GM19035 (cell line): ENCODE data around the gene ITSN2.

Source experiments
- ATAC-seq: cut with Tn5 transposase; IDR thresholded peaks from one replicate; pipeline ENCODE4 v1.9.1; 2021; ENCODE audit not compliant: unreplicated experiment

The ITSN2 gene

DNA sequence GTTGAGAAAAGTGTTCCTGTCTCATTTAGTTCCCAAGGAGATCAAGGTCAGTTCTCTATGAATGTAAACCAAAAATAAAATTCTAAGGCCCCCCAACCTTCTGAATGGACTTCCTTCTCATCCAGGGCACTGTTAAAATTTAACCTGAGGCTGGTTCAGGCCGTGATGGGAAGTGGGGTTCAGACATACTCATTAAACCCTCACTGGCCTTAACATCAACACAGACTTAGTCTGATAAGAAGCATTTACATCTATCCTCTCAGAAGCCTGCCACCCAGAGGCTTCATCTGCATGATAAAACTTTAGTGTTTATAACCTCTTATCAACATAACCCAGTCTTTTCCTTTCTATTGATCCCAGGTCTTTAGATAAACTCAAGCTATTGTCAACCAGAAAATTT lies 22.4 kb downstream of the ITSN2 start:
- no peak for ATAC-seq

GRCh38 chr2:24336811-24337210 lies 23.5 kb downstream of the ITSN2 start:
- ATAC-seq: no peak

GRCh38 chr2:24334245-24334633 lies 26.1 kb downstream of the ITSN2 start:
- ATAC-seq: no peak

GRCh38 chr2:24332791-24333540 lies 27.4 kb downstream of the ITSN2 start:
- ATAC-seq: no peak

DNA sequence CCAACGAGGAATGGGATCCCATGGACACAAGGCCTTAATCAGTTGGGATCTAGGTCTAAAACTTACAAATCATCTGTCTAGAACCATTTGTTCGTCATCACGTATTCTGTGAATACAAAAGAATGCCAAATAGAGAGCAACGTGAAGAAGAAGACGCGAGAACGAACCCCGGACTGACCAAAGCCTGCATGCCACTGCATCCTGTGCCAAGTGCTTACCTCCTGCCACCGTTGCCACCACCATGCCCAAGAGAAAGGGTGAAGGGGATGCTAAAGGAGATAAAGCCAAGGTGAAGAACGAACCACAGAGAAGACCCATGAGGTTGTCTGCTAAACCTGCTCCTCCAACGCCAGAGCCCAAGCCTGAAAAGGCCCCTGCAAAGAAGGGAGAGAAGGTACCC lies 30.2 kb downstream of the ITSN2 start:
- peak; percentile 15 for ATAC-seq

- peak; percentile 60 for ATAC-seq
Observed at GRCh38 chr2:24329700-24330099, 30.6 kb downstream of the ITSN2 start.

DNA sequence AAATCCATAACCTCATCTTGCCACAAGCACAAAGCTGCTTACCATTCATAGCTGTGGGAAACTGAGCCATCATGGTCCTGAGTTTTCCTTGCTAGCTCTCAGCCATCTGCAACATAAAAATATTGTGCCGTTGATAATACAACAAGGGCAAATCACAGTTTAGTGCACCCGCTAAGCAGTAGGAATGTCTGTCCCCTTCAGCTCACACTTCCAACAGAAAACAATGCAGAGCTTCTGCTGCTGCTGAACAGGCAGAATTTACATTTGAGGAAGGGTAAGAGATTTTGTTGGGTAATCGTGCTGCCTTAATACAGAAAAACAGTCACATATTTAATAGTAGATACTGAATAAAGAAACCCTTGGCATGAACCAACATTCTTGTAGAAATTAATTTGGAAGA lies 32.3 kb downstream of the ITSN2 start:
- ATAC-seq: no peak

GRCh38 chr2:24317491-24317920 lies 42.8 kb downstream of the ITSN2 start:
- no peak for ATAC-seq

- ATAC-seq: peak; percentile 60
Observed at GRCh38 chr2:24315669-24316068, 44.7 kb downstream of the ITSN2 start.

DNA sequence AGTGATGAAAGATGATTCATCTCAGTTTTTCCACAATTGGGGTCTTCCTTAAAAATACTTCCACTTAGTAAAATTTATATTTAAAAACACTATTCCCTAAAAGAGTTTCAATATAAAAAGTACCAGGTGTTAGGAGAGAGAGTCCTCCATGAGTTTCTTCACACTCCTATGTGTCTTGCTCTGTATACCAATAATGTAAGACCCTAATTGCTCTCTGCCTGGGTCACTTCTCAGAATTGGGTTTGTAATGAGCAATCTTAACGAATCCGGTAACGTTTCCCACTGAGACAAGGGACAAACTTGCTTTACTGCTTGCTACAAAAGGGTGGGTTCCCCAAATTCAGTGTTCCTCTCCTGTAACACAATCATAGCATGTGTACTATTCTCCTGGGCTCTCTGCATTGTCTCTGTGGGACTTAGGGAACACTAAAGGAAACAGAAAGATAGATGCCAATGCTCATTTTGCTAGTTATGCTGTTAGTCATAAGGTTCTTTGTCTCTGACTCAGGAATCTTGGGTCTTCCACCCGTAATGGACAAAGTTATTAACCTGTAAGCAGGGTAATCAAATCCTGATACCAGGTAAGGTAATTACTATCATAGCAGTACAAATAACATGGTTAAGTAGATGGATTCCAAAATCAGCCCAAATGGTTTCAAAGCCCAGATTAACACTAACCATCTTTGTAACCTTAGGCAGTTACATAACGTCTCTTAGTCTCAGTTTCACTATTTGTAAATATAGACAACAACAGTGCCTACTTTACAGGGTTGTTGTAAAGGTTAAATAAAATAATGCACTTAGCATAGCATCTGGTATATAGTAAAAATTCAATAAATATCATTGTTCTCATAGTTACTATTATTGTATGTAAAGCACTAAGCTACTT lies 46.3 kb downstream of the ITSN2 start:
- ATAC-seq: no peak

GRCh38 chr2:24307961-24308360 lies 52.4 kb downstream of the ITSN2 start:
- no peak for ATAC-seq

DNA sequence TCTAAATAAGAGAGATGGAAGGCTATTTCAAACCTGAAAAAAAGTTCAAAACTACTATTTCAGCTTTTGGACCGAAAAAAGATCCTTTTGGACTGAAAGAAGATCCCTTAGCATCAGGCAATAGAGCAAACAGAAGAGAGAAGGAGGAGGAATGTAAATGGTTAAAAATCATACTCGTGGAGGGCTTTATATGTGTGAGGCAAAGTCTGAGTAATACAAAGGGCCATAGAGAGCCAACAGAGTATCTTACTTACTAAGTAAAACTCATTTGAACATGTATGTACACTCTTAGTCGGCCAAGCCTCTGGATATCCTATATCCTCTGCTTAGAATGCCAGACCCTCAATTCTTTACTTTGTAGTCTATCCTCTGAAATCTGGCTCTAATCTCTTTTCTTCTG lies 55.7 kb downstream of the ITSN2 start:
- ATAC-seq: no peak

DNA sequence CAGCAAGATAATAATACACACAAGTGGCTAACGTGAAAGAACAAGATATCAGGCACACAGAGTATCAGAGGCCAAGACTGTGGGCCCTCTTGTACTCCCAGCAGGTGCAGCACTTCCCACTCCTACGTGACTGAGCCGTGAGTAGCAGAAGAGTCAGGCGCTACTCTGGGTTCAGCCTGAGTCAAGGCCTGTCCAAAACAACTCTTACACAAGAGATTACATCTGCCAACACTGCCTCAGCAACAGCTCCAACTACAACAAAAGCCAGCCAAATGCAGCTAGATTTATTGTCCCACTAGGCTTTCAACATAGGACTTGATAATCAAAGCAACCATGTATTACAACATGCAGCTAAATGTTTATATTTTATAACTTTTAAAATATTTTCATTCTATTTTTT lies 56.2 kb downstream of the ITSN2 start:
- ATAC-seq: no peak

GRCh38 chr2:24301599-24301998 lies 58.7 kb downstream of the ITSN2 start:
- no peak for ATAC-seq

DNA sequence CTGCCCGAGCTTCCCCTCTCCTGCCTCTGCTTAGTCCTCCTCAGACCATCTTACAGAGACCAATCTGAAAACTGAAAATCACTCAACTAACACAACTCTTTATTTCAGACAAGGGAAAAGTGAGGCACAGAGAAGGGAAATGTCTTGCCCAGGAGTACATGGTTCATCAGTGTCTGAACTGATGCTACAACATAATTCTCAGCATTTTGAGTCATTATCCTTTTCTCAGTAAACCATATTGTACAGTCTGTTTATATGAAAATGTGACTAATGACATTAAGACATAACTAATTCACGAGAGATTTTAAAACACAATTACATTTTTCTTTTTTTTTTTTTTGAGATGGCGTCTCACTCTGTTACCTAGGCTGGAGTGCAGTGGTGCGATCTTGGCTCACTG lies 62.7 kb downstream of the ITSN2 start:
- no peak for ATAC-seq

- ATAC-seq: no peak
Observed at GRCh38 chr2:24287171-24287570, 73.2 kb downstream of the ITSN2 start.

GRCh38 chr2:24285484-24286152 lies 74.7 kb downstream of the ITSN2 start:
- no peak for ATAC-seq

GRCh38 chr2:24280645-24281044 lies 79.7 kb downstream of the ITSN2 start:
- no peak for ATAC-seq

DNA sequence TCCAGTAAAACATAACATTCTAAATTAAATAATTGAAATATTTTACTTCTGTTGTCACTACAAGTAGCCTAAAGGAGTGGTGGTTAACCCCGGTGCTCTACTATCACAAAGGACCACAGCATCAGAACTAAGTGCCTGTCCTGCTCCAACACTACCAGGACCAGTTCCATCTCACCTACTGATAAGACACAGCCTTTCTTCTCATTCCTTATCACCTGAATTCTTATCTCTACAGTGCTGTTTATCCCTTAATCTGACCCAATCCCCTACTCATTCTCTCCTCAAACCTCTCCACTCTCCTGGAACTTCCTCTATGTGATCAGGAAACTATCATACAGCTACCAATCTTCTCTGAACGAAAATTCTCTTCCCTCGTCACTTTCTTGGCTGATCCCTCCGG lies 80.2 kb downstream of the ITSN2 start:
- ATAC-seq: no peak

DNA sequence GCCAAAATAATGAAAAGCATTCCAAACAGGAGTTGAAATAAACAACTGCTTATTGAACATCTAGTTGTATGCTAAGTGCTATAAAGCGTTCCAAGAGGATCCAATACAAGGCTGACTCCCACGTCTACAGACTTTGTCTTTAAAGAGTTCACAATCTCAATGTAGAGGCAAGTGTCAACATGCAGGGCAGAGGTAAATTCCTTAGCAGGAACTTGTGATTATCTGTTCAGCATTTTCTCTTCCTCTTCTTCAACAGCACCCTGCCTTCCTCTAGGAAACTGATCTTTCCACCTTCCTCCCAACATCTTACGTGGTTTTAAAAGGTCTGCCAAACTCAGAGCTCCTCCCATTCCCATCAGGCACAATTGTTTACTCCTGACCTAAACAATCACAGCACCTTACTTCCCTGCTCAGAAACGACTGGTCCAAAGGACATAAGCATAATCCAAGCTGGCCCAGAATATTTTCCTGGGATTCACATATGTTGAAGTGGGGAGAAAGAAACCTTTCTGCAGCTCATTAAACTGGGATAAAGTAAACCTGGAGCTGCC lies 83.9 kb downstream of the ITSN2 start:
- ATAC-seq: no peak

DNA sequence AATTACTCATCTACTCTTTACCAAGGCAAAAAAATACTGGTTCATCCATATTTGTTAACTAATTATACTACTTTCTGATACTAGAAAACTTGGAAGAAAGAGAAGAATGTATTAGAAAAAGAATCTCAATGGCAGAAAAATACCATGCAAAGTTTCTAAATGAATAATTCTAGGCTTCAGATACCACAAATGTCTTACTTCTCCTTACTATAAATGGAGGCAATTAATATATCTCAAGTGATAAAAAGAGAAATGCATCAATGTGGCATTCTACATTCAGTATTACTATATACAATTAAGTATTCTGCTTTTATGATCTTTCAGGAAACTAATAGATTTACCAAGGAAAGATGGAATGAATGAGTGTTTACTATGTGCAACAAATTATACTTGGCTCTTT lies 85.5 kb downstream of the ITSN2 start:
- no peak for ATAC-seq
